ENCODE data around the gene CYSLTR2.
"Not testable (repeated sequence)": the region's sequence is repeated elsewhere in the genome, so short reads cannot be mapped to it uniquely, and the experiment has no call there.

Gene CYSLTR2

GRCh38 chr13:48645845-48646244, 7.9 kb upstream of the CYSLTR2 start:
- DNase-seq: no peak

- DNase-seq: no peak
These were observed 6.9 kb upstream of the CYSLTR2 start for GRCh38 chr13:48646791-48647190.

GRCh38 chr13:48647625-48648024, 6.1 kb upstream of the CYSLTR2 start:
- no peak for DNase-seq

DNA sequence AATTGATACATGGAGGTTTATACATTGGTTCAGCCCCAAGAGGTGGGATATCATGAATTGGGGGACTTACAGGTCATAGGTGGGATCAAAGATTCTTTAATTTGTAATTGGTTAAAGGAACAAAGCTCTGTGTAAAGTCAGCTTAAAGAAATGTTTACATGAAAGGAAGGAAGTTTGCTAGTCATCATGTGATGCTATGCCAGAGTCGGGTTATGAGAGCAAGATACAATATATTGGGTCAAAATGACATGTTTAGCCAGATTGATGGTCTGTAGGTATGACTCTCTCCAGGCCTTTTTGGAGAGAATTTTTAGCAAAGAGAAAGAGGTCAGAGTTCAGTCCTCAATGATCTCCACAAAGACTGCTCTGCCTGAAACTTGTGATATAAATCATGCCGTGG, 5.3 kb upstream of the CYSLTR2 start:
- no peak for DNase-seq

DNA sequence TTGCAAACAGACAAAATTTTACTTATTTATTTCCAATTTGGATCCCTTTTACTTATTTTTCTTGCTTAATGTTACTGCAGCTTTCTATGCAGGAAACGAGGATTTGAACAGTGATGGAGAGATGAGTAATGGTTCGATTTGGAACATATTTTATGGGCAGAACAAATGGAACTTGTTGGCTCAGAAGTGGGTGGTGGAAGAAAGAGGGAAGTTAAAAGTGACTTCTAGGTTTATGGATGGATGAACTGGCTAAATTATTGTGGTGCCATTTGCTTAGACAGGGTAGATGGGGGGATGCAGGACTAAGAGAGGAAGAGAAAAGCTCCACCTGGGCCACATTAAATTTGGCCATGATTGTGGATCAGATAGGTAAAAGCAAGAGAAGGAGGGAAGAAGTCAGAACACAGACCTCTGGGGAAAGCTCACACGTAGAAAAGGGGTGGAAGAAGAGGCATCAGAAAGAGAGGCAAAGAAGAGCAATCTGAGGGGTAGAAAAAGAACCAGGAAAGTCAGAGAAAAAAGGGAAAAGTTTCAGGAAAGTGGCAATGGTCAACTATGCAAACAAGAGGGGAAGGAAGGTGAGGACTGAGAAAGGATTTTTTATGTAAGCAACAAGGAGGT, 768 bp upstream of the CYSLTR2 start:
- DNase-seq: no peak

- DNase-seq: no peak
These were observed 782 bp downstream of the CYSLTR2 start for GRCh38 chr13:48654511-48654910.

DNA sequence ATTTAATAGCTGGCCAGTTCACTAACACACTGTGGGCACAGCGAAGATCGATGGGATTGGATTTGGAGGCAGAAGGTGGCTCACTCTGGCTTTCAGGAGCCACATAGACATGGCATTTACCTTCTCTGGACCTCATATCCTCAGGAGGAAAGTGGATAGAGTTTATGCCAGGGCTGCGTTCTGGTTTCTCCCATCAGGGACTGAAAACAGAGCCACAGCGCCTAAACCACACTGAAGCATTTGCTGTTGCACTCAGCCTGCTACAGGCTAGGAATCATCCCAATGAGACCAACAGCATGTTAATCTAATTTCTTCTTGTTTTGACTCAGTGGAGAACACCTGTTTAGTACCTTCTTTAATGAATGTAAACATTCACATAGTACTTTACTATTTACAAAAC, 1.6 kb downstream of the CYSLTR2 start:
- DNase-seq: no peak

DNA sequence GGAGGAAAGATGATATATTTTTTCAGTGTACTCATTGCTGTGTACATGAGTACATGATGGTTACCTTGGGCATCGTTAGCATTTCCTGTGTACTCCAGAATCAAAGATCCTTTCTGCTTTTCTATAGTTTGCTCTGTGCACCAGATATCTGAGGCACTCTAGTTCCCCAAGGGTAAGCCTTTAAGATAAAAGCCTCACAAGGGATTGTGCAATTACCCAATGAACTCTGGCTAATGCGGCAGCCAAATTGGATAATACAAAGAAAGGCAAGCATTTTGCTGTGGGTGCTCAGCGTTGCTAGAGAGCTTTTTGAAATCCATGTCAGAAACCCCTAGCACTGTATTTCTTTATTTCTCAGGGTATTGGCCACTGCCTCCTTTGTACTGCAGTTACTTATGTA, 2.9 kb downstream of the CYSLTR2 start:
- no peak for DNase-seq

DNA sequence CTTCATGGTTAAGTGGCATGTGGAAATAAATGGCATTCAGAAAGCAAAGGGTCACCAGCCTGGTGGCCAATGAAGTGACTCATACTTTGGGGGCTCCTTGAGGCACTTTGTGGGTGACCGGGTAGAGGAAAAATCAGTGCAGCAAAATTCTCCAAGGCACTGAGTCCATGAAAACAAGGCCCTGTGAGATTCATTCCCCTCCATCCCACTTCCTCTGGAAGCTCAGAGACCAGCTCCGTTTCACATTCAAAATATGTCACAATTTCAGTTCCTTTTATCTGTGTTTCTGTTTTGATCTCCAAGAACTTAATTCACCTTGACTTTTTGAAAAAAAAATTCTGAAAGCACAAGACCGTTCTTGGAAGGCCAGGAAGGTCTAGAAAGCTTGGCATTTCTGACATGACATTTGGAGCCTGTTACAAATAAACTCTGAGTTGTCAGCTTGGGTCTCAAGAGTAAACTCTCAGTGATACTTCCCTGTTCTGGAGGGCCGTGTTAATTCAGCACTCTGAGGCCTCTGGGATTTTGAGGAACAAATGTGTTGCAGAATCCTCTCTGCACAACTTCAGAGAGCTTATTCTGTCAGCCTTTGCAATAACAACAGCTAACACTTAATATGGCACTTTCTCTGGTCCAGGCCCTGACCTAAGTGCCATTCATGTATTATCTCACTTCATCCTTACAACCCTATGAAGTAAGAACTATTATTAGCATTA, 6.8 kb downstream of the CYSLTR2 start:
- DNase-seq: no peak

DNA sequence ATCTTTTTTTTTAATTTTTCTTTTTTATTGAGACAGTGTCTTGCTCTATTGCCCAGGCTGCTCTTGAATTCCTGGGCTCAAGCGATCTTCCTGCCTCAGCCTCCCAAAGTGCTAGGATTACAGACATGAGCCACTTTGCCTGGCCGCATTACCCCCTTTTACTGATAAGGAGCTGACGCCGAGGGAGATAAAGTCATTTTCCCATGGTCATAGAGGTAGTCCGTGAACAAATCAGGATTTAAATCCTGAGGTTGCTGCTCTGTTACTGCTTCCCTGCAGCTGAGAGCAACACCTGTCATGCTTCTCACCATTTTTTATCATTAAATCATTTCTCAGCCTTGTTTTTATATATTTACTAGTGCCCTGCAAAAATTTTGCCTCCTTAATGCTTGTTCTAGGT, 7.4 kb downstream of the CYSLTR2 start:
- DNase-seq: no peak

- DNase-seq: no peak
These were observed 8.5 kb downstream of the CYSLTR2 start for GRCh38 chr13:48662226-48662625.

- no peak for DNase-seq
These were observed 13.4 kb downstream of the CYSLTR2 start for GRCh38 chr13:48667136-48667535.

- DNase-seq: not testable (repeated sequence)
These were observed 17.7 kb downstream of the CYSLTR2 start for GRCh38 chr13:48671421-48671820.

- no peak for DNase-seq
These were observed 21.5 kb downstream of the CYSLTR2 start for GRCh38 chr13:48675247-48675646.

DNA sequence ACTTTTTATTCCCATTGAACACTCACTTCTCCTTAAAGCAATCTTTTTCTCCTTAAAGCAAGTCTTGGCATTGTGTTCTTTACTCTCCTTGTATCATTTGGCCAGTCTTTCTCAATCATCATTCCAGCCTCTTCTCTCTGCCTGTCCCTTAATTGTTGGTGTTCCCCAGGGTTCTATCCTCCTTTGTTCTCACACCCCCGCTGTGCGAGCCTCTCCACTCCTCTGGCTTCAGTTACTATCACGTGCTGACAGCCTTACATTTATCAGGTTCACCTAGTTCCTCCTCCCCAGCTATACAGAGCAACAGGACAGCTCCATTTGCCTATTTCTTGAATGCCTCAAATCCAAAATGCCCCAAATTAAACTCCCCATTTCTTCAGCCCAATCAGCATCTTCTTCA, 24.6 kb downstream of the CYSLTR2 start:
- no peak for DNase-seq

DNA sequence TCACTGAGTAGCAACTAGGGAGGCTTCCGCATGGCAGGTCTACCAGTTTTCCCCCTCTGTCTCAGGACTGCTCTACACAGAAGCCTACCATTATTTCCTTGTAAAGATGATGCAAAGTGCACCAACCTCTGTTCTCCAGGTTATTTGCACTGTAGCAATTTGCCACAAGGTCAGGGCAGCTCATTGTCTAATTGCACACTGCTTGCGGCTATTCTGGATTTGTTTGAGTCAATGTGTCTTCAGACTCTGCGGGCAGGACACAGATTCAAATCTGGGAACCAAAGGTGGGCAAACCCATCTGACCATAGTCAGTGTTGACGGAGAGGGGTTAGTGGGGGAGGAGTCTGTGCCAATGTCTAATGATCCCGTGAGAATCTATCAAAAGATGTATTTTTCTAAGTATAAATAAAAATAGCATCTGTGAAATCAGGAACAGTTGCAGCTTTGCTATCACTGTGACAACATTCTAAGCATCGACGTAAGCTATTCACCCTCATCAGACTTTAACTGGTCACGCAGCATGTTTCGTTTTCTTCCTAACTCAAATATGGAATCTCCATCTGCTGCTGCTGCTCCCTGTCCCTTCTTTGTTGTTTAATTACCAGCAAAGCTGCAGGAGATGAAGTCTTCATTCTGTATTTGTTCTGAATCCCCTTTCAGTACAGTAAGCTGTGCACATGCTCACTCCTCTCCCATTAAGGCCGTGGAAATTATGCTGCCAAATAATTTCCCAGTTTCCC, 26.4 kb downstream of the CYSLTR2 start:
- no peak for DNase-seq

GRCh38 chr13:48680756-48681392, 27.1 kb downstream of the CYSLTR2 start:
- DNase-seq: no peak

- no peak for DNase-seq
These were observed 28.2 kb downstream of the CYSLTR2 start for GRCh38 chr13:48681905-48682304.

- no peak for DNase-seq
These were observed 28.7 kb downstream of the CYSLTR2 start for GRCh38 chr13:48682436-48682835.

GRCh38 chr13:48686636-48687210, 33.0 kb downstream of the CYSLTR2 start:
- DNase-seq: no peak

DNA sequence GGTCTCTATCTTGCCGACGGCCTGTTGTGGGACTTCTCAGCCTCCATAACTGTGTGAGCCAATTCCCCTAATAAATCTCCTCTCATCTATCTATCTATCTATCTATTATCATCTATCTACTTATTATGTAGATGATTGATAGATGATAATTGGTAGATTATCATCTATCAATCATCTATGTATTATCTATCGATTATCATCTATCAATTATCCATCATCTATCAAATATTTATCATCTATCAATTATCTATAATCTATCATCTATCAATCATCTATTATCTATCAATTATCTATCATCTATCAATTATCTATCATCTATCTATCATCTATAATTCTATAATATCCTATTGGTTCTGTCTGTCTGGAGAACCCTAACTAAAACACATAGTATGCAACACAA, 33.5 kb downstream of the CYSLTR2 start:
- no peak for DNase-seq

DNA sequence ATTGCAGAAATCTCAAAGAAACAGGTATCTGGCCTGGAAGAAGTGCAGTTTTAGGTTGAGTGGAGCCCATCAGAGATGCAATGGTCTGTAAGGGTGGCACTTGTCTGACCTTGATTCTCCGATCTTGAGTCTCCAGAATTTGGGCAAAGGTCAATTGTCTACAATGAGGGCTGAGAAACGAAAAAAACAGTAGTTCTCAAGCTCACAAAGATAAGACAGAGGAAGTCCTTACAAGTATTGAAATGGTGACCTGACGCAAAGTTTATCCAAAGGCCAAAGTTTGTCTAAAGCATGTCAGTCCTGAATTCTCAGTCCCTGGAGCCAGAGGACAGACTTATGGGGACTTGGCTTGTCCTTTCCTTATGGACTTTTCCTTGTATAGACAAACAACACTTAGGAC, 40.3 kb downstream of the CYSLTR2 start:
- DNase-seq: no peak

- no peak for DNase-seq
These were observed 42.0 kb downstream of the CYSLTR2 start for GRCh38 chr13:48695776-48696175.
